Right atrium auricular region (tissue), 2 donors: ENCODE results near the gene PADI6. TPM values are rescaled to one million over a fixed set of nuclear protein-coding genes. Genes with fewer than 3 reads are reported as not detected.

Experiments
- DNase-seq: peaks from one replicate; pipeline ENCODE4 v3.0.0-alpha.2; 2019; ENCODE audit warnings: low spot score
- H3K27ac ChIP-seq, 2 donors: fragments of 200-600 bp; sonication (generic); 1 replicate in 1 of 2; 2 replicates in 1 of 2; pipeline ENCODE4 v1.5.1; 2016 to 2019
- H3K27me3 ChIP-seq, 2 donors: fragments of 200-600 bp; sonication (generic); one replicate each; pipeline versions ENCODE4 v1.5.1 to v1.6.0; 2017 to 2019
- H3K36me3 ChIP-seq: fragments of 200-600 bp; sonication (generic); one replicate; pipeline ENCODE4 v1.5.1; 2016
- H3K4me1 ChIP-seq, 2 donors: fragments of 200-600 bp; sonication (generic); one replicate each; pipeline versions ENCODE4 v1.5.1 to v1.6.0; 2017 to 2019
- H3K4me3 ChIP-seq, 2 donors: fragments of 200-600 bp; sonication (generic); 1 replicate in 1 of 2; 2 replicates in 1 of 2; pipeline ENCODE4 v1.5.1; 2017 to 2019; ENCODE audit warnings: mild to moderate bottlenecking in 1 of 2, moderate library complexity in 1 of 2
- H3K9me3 ChIP-seq, 2 donors: fragments of 200-600 bp; sonication (generic); one replicate each; pipeline ENCODE4 v1.5.1; 2019
- CTCF ChIP-seq, 2 donors: fragments of 200-600 bp; sonication (generic); IDR thresholded peaks; one replicate each; pipeline ENCODE4 v1.5.1; 2019; ENCODE audit warnings: antibody characterized with exemption in 2 of 2
- total RNA-seq, 2 donors: library from RNA; depleted of rRNA; stranded (reverse); fragments of >200 nt; gene quantifications; one replicate each; pipeline ENCODE4 v1.1.0, GENCODE V29; 2016

Gene PADI6
- total RNA-seq, 2 donors from 2014 or later, result not detected

- no peak for TF ChIP-seq CTCF (IDR thresholded peaks at IDR 0.05)
- H3K27me3 ChIP-seq, result no peaks in the 10 kb centered on the region
Measured at GRCh38 chr1:17363771-17364170, 8.2 kb upstream of the PADI6 start.

GRCh38 chr1:17365293-17365692 is 6.7 kb upstream of the PADI6 start:
- no peak overlapping the region for H3K4me3 ChIP-seq
- H3K4me1 ChIP-seq, result no peaks in the 10 kb centered on the region
- no peak overlapping the region for H3K27ac ChIP-seq
- H3K36me3 ChIP-seq, result no peaks in the 10 kb centered on the region
- H3K9me3 ChIP-seq, result peaks cover 0 to 3% of the 10 kb centered on the region in 2 donors
- no peaks in the 10 kb centered on the region for H3K27me3 ChIP-seq
- TF ChIP-seq CTCF (IDR thresholded peaks at IDR 0.05), result no peak
- DNase-seq, result no peak

More at GRCh38 chr1:17363771-17364170, 8.2 kb upstream of the PADI6 start:
- Histone ChIP-seq H3K9me3 (peaks cover 0 to 3% of the 10 kb centered on the region in 2 donors), H3K27ac (no peak overlapping the region), H3K36me3 (no peaks in the 10 kb centered on the region), H3K4me1 (no peaks in the 10 kb centered on the region), H3K4me3 (no peak overlapping the region)
- DNase-seq, result no peak

GRCh38 chr1:17369466-17369865 is 2.5 kb upstream of the PADI6 start:
- DNase-seq, result no peak
- Histone ChIP-seq H3K4me1 (no peaks in the 10 kb centered on the region), H3K27ac (no peak overlapping the region), H3K27me3 (no peaks in the 10 kb centered on the region), H3K4me3 (no peak overlapping the region), H3K36me3 (no peaks in the 10 kb centered on the region), H3K9me3 (peaks cover 0 to 1% of the 10 kb centered on the region in 2 donors)
- no peak for TF ChIP-seq CTCF (IDR thresholded peaks at IDR 0.05)

GRCh38 chr1:17370618-17371017 is 1.4 kb upstream of the PADI6 start:
- no peaks in the 10 kb centered on the region for H3K4me1 ChIP-seq
- no peaks in the 10 kb centered on the region for H3K9me3 ChIP-seq
- H3K36me3 ChIP-seq, result no peaks in the 10 kb centered on the region
- no peak overlapping the region for H3K4me3 ChIP-seq
- no peak overlapping the region for H3K27ac ChIP-seq
- no peak for DNase-seq
- no peak for TF ChIP-seq CTCF (IDR thresholded peaks at IDR 0.05)
- no peaks in the 10 kb centered on the region for H3K27me3 ChIP-seq

GRCh38 chr1:17372955-17373354 is 959 bp downstream of the PADI6 start:
- H3K27ac ChIP-seq, result no peak overlapping the region
- H3K27me3 ChIP-seq, result no peaks in the 10 kb centered on the region
- H3K4me1 ChIP-seq, result no peaks in the 10 kb centered on the region
- no peak overlapping the region for H3K4me3 ChIP-seq
- TF ChIP-seq CTCF (IDR thresholded peaks at IDR 0.05), result no peak
- H3K9me3 ChIP-seq, result no peaks in the 10 kb centered on the region
- no peaks in the 10 kb centered on the region for H3K36me3 ChIP-seq
- no peak for DNase-seq

- Histone ChIP-seq H3K4me3 (no peak overlapping the region), H3K9me3 (no peaks in the 10 kb centered on the region), H3K4me1 (no peaks in the 10 kb centered on the region), H3K27me3 (no peaks in the 10 kb centered on the region), H3K27ac (no peak overlapping the region), H3K36me3 (no peaks in the 10 kb centered on the region)
- DNase-seq, result no peak
- TF ChIP-seq CTCF (IDR thresholded peaks at IDR 0.05), result no peak
Measured at GRCh38 chr1:17375651-17376050, 3.7 kb downstream of the PADI6 start.
